Activated gamma-delta T cell (primary cell): ENCODE measurements around the gene AKAP8L.
A peak's percentile ranks its signal among the peaks of the same experiment; 100 is the strongest.

Experiments
- DNase-seq: peaks from one replicate; lab custom pipeline; 2025; lab: John Stamatoyannopoulos, UW

Gene AKAP8L

DNA sequence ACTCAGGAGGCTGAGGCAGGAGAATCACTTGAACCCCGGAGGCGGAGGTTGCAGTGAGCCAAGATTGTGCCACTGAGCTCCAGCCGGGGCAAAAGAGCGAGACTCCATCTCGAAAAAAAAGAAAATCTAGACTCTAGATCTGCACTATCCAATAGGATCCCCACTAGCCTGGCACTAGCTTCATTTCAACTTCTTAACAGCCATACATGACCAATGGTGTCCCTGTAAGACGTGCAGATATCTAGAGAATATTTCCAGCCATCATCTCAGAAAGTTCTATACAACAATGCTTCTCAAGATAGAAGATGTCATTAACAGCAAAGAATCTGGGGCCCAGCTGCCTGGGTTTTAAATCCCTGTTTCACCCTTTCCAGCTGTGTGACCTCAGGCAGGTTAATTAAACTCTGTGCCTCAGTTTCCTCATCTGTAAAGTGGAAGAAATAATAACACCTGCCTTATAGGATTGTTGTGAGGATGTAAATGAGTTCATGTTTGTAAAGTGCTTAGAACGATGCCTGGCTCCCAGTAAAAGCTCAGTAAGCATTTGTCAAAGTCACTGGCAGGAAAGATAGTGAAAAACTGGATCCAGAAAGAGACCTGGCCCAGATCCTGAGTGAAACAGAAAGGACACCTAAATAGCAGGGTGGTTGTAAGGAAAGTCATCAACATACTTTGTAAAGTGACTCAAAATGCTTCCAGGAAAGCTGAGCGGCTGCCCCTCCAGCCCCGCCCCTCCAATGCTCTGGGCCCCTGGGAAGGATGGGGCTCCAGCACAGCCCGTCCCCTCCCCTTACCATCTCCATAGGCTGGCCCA, 17.4 kb upstream of the AKAP8L start:
- DNase-seq = no peak

DNA sequence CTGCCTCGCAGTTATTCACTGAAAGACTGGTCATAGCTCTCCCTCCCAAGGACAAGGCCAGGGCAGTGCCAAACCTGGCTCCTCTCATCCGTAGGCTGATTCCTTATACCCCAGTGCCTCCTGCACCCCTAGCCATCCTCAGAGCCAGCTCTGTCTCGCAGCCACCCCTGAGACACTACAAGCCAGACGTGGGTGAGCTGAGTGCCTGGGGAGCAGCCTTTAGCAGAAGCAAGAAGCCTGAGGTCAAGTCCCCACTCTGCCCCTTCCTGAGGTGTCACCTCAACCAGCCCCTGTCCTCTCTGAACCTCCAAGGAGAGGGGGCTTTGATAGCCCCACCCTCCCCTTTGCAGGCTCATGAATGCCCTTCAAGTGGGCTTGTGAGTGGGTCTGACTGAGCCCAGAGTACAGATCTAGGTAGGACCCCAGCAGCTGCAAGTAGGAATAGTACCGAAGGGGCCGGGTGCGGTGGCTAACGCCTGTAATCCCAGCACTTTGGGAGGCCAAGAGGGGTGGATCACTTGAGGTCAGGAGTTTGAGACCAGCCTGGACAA, 14.8 kb upstream of the AKAP8L start:
- no peak for DNase-seq

DNA sequence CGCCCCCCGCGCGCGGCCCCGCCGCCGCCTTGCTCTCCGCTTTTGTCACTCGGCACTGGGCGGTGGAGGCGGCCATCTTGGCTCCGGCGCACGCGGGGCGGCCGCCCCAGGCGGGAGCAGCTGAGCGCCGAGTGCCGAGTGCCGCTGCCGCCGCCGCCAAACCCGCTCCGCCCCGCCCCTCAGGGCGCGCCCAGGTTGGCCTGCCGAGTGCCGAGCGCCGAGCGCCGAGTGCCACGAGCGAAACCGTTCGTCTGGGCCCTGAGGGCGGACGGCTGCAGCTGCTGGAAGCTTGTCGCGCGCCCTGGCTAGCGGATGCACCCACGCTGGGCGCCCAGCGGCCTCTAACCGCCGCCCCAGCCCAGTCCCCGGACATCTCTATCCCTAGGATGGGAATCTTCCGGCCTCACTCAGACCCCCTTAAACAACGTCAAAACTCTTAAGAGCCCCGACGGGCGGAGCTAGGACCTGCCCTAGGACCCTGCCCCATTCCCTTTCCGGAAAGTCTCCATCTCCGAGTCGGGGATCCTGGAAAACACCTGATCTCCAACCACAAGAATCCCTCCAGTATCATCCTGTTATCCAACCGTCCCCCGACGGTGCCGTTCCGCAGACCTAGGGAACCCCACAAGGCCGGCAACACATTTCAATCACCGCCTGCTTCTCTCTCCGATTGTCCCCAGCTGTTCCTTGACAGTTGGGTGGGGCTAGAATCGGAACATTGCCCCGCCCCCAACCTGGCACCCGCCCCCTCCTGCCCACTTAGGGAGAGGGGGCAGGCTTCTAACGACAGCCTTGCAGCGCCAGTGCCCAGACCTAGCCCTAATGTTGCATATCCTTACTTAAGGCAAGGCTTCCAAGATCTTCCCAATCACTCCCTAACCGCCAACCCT, 14.1 kb upstream of the AKAP8L start:
- DNase-seq = peak; percentile 91

GRCh38 chr19:15432018-15432494, 13.3 kb upstream of the AKAP8L start:
- no peak for DNase-seq

- no peak for DNase-seq
These were observed 12.7 kb upstream of the AKAP8L start for GRCh38 chr19:15431396-15432017.

DNA sequence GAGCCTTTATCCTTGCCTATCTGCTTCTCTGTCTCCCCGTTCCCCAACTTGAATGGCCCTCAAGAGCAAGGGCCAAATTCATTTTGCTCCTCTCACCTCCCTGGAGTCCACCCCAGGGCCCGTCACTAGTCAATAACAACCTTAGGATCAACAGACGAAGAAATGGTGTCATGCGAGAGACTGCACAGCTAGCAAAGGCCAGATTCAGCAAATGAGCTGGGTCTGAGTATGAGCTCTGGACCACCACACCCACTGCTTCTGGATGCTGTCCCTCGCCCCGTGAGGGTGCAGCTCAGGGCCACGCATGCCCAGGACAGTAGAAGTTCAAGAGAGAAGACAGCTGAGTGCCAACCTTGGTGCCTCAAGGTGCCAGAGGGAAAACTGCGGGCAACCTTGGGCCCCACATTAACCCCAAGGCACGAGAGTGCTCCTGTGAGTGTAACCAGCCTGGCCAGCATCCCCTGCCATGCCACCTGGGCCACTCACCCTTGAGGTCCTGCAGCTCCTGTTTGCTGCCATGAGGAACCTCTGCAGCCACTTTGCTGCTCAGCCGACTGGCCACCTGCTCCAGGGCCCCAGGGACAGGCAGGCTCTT, 11.8 kb upstream of the AKAP8L start:
- DNase-seq = no peak

DNA sequence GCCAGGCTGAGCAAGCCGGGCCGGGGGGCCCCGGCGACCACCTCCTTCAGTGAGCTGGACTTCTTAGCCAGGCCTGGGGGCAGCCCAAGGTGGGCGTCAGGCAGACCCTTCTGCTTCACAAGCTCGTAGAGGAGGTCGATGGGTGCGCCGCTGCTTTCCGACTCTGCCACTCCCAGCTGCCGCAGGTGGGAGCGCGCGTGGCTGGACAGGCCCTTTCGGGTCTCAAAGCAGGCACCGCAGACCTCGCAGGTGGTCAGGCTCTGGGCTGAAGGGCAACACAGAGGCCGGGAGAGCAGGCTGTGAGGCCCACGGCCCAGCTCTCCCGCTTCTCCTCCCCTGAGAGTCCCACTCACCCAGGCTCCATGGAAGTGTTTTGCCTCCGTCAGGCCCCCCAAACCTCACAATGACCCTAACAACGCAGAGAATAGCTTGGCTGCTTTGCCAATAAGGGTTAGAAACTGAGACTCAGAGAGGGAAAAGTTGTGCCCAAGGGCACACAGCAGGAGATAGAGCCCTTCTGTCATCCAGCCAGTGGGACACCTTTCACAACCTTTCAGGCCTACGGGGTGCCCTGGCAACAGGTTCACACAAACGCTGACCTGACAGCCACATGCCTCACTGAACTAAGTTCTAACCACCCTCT, 11.2 kb upstream of the AKAP8L start:
- no peak for DNase-seq

- no peak for DNase-seq
These were observed 10.4 kb upstream of the AKAP8L start for GRCh38 chr19:15428956-15429824.

DNA sequence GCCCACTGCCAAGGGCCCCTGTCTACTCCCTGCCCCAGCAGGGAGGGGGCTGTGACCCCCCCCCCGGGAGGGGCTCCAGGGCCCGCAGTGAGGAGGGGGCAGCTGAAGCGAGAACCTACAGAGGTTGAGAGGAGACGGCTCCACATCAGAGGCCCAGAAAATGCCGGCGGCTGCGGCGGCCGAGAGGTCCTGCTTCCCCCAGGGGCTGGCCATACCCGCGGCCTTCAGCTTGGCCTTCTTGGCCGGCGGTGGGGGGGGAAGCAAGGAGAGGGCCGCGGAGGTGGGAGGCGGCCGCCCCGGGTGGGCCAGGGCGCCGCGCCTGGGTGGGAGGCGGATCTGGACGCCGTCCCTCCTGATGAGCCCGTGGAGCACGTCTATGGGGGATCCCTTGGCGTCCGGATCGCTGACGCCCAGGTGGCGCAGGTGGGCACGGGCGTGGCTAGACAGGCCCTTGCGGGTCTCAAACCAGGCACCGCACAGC, 9.2 kb upstream of the AKAP8L start:
- no peak for DNase-seq

GRCh38 chr19:15427350-15427700, 8.5 kb upstream of the AKAP8L start:
- DNase-seq = no peak

GRCh38 chr19:15426485-15427349, 7.9 kb upstream of the AKAP8L start:
- DNase-seq = no peak

GRCh38 chr19:15425321-15425950, 6.6 kb upstream of the AKAP8L start:
- DNase-seq = no peak

DNA sequence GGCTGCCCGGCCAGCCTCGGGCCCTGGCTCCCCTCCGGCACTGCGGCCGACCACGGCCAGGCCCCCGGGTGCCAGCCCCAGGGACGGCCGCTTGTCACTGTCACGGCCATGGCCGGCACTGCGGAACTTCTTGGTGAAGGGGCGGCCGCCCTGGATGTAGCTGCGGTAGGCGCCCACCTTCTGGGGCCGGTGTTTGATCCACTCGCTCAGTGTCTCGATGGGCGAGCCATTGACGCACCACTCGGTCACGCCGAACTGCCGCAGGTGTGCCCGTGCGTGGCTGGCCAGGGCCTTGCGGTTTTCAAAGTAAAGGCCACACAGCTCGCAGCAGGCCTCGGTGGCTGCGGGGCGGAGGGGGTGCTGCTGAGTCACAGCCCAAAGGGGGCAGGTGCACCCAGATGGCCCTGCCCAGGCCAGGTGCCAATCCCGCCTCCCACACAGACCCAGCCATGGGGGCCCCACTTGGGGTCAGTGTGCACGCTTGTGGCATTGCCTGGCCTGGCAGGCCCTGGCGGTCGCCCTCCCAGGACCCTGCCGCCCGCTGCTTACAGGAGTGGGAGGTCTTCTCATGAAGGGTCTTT, 6.0 kb upstream of the AKAP8L start:
- DNase-seq = no peak

DNA sequence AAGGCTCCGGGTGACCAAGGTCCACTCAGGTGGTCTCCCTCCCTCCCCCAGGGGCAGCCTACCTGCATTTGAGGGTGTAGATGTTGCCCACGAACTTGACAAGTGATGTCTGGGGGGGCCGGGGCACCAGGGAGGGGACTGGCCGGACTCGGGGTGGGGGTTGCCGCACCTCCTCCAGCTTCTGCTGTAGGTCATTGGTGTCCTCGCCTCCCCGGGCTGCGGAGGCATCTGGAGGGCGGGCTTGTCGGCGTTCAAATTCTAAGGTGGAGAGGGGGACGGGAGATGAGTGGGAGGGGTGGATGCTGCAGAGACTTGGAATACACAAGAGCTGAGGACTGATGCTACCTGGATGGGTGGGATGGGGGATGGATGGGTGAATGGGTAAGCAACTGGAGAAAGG, 5.3 kb upstream of the AKAP8L start:
- DNase-seq = no peak

DNA sequence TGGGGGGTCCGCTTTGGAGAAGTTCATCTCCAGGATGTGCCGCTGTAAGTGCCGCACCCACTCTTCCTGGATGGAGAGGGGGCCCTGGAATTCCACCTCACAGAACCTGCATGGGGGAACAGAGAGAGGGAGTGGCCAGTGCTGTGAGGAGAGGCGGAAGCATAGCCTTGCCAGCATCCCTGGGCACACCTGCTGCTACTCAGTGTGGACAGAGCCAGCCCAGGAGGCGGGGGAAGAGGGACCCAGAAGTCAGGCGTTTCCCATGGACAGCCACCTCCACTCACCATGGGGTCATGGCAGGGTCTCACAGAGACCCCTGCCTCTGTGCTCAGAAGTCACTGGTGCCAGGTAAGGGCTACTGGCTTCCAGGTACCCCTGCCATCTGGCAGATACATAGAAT, 4.3 kb upstream of the AKAP8L start:
- DNase-seq = no peak

DNA sequence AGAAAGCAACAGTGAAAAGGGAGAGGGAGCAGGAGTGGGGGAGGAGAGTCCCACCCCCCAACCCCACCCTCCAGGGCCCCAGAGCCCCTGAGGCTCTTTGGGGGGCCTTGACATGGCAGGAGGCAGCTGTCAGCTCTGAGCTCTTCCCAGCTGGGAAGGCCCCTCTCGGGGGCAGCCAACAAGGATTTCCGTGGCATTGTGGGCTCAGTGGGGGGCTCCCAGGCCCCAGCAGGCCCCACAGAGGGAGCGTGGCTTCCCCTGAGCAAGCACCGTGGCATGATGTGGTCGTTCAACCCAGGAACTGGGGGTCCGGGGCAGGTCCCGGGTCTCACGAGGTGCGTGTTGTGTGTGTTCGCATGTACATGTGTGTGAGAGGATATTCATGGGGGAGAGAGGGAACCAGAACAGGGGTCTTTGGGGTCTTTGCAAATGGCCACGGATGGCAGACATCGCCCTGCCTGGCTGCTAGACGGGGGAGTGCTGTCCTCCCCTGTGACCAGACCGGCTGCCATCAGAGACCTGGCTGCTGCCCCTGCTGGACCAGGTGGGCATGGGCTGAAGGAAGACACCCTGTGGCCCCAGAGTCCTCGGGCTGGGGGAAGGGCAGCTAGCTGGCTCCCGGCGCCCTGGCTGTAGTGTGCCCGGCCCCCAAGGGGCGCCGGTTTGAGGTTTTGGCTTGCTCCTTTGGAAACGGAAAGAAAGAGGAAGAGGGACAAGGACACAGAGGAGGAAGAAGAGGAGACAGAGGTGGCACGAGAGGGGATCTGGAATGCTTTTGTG, 3.7 kb upstream of the AKAP8L start:
- DNase-seq = no peak

GRCh38 chr19:15421721-15422260, 3.0 kb upstream of the AKAP8L start:
- DNase-seq = no peak
